Activated CD8-positive, alpha-beta T cell treated with anti-CD3 and anti-CD28 coated beads for 36 hours (primary cell): ENCODE results near the gene SMU1. TPM values are rescaled to one million over a fixed set of nuclear protein-coding genes. Genes with fewer than 3 reads are reported as not detected.

Source experiments
- ATAC-seq: fragments of 200-7000 bp; cut with Tn5 transposase; one replicate; pipeline ENCODE4 v1.10.0; 2021; ENCODE audit warnings: mild to moderate bottlenecking, moderate library complexity
- CTCF ChIA-PET: fragments of 350-600 bp; sonication (Branson Sonifier 250); formaldehyde crosslinking; loops from one replicate; lab custom pipeline; 2021; ENCODE audit warnings: antibody characterized with exemption; lab: Charles Lee
- POLR2A ChIA-PET: fragments of 350-600 bp; sonication (Branson Sonifier 250); formaldehyde crosslinking; loops from one replicate; lab custom pipeline; 2021; ENCODE audit warnings: antibody characterized with exemption; lab: Charles Lee
- DNase-seq: peaks from one replicate; pipeline ENCODE4 v3.0.0-alpha.2; 2020
- H3K27ac Mint-ChIP-seq: one replicate; pipeline ENCODE4 v1.8.0; 2021; ENCODE audit warnings: mild to moderate bottlenecking, mixed read lengths
- H3K27me3 Mint-ChIP-seq: one replicate; pipeline ENCODE4 v1.8.0; 2021; ENCODE audit warnings: mixed read lengths
- H3K36me3 Mint-ChIP-seq: one replicate; pipeline ENCODE4 v1.8.0; 2021; ENCODE audit warnings: low read depth, mixed read lengths
- H3K4me1 Mint-ChIP-seq: one replicate; pipeline ENCODE4 v1.8.0; 2021; ENCODE audit warnings: low read depth, mixed read lengths
- H3K4me3 Mint-ChIP-seq: one replicate; pipeline ENCODE4 v1.8.0; 2021; ENCODE audit warnings: mild to moderate bottlenecking, moderate library complexity, mixed read lengths
- H3K9me3 Mint-ChIP-seq: one replicate; pipeline ENCODE4 v1.8.0; 2021; ENCODE audit warnings: mixed read lengths
- intact Hi-C: fragments of 100-400 bp; cut with micrococcal nuclease; formaldehyde crosslinking; loops from one replicate; pipeline ENCODE4 v1.10.0; 2022
- total RNA-seq, 2 experiments: library from RNA; stranded (reverse); gene quantifications; one replicate each; pipeline ENCODE4 v1.2.3, GENCODE V29; 2021
- TF ChIP-seq, protein P1 (sequence below): fragments of 200-600 bp; IDR thresholded peaks from one replicate; pipeline ENCODE4 v1.8.0; 2022; ENCODE audit warnings: antibody characterized with exemption, mild to moderate bottlenecking

SMU1 gene
- total RNA-seq, 2 experiments from 2014 or later: 23.8 to 23.9 TPM

DNA sequence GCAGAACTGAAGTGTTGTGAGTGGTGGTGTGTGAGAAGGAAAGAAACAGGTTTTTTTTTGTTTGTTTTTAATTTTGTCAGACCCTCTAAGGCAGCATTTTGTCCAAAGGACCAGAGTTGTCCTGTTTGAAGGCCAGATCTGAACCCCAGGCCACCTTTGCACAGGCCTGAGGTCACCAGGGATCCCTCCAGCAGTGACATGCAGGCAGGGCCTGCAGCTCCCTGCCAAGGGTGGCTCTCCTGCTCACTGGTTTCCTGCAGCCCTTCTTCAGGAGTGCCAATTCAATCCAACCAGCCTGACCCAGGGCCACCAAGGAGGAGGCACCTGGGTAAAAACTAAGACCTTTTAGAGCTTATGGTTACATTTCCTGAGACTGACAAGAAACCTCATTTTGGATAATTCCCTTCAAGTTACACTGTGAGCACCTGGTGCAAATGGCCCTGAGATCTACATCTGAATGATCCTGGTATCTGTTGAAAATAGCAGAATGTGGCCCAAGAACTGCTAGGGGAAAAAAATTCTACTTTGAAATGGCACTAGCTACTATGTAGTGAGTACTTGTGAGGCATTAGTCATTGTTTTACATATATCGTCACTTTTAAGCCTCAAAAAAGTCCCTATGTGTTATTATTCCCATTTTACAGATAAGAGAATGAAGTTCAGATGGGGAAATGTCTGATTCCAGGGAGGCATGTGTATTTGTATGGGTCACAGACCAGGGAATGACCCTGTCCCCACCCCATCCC, 33.5 kb upstream of the SMU1 start:
- Mint-ChIP-seq H3K27ac (peak overlapping the region; percentile 14), H3K4me1 (peaks cover 10% of the 10 kb centered on the region), H3K4me3 (no peak overlapping the region), H3K27me3 (no peaks in the 10 kb centered on the region), H3K36me3 (peaks cover 3% of the 10 kb centered on the region), H3K9me3 (no peaks in the 10 kb centered on the region)
- no peak for ATAC-seq
- DNase-seq: no peak
- ChIA-PET POLR2A (interaction anchor here (1.3 to 1.8 kb wide), 2 partner anchors 14 to 33 kb away, joined by 4 to 5 read pairs; no protein-coding TSS in a partner anchor), CTCF (interaction anchor here (1.1 to 1.2 kb wide), 2 partner anchors 61 to 115 kb away, joined by 3 read pairs; no protein-coding TSS in a partner anchor)
- TF ChIP-seq, protein P1, sequence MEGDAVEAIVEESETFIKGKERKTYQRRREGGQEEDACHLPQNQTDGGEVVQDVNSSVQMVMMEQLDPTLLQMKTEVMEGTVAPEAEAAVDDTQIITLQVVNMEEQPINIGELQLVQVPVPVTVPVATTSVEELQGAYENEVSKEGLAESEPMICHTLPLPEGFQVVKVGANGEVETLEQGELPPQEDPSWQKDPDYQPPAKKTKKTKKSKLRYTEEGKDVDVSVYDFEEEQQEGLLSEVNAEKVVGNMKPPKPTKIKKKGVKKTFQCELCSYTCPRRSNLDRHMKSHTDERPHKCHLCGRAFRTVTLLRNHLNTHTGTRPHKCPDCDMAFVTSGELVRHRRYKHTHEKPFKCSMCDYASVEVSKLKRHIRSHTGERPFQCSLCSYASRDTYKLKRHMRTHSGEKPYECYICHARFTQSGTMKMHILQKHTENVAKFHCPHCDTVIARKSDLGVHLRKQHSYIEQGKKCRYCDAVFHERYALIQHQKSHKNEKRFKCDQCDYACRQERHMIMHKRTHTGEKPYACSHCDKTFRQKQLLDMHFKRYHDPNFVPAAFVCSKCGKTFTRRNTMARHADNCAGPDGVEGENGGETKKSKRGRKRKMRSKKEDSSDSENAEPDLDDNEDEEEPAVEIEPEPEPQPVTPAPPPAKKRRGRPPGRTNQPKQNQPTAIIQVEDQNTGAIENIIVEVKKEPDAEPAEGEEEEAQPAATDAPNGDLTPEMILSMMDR: no peak
- intact Hi-C loops: loop anchor here (10.0 kb wide), 1 partner anchor 55 kb away; the partner anchor contains the start of gene B4GALT1

DNA sequence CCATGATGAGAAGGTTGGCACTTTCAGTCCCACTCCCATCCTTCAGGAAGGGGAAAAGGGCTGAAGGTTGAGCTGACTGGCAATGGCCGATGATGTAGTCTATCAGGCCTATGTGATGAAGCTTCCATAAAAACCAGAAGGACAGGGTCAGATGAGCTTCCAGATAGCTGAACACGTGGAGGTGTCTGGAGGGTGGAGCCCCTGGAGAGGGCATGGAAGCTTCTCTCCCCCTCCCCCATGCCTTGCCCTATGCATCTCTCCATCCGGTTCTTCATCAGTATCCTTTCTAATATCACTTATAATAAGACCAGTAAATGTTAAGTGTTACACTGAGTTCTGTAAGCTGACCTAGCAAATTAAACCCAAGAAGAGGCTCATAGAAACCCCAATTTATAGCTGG, 32.6 kb upstream of the SMU1 start:
- peaks cover 10% of the 10 kb centered on the region for H3K4me1 Mint-ChIP-seq
- TF ChIP-seq, protein P1: no peak
- ChIA-PET CTCF (interaction anchor here (1.1 to 1.2 kb wide), 2 partner anchors 62 to 116 kb away, joined by 3 read pairs; no protein-coding TSS in a partner anchor), POLR2A (interaction anchor here (1.3 to 1.8 kb wide), 2 partner anchors 13 to 34 kb away, joined by 4 to 5 read pairs; no protein-coding TSS in a partner anchor)
- no peaks in the 10 kb centered on the region for H3K27me3 Mint-ChIP-seq
- peaks cover 3% of the 10 kb centered on the region for H3K36me3 Mint-ChIP-seq
- no peaks in the 10 kb centered on the region for H3K9me3 Mint-ChIP-seq
- no peak for ATAC-seq
- DNase-seq: no peak
- intact Hi-C loops: no loop called here
- no peak overlapping the region for H3K4me3 Mint-ChIP-seq
- no peak overlapping the region for H3K27ac Mint-ChIP-seq

DNA sequence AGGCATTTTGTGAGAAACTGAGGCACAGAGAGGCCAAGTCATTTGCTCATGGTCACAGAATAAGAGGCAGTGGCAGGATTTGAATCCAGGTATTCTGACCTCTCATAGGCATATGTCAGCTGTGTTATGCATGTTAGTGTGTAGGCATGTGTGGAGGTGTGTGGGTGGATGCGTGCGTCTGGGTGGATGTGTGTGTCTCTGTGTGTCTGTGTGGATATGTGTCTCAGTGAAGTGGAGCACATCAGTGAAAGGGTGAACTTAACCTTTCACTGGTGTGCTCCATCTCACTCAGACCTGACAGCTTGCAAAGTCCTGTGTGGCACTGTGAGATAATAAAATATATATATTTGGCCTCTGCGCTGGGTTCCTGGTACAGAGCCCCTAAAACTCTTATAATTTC, 32.0 kb upstream of the SMU1 start:
- DNase-seq: no peak
- ATAC-seq: no peak
- Mint-ChIP-seq H3K4me1 (peaks cover 10% of the 10 kb centered on the region), H3K36me3 (peaks cover 3% of the 10 kb centered on the region), H3K27me3 (no peaks in the 10 kb centered on the region), H3K9me3 (no peaks in the 10 kb centered on the region), H3K4me3 (no peak overlapping the region), H3K27ac (no peak overlapping the region)
- TF ChIP-seq, protein P1: no peak
- ChIA-PET POLR2A (interaction anchor here (1.3 to 1.8 kb wide), 2 partner anchors 13 to 35 kb away, joined by 4 to 5 read pairs; no protein-coding TSS in a partner anchor), CTCF (interaction anchor here (1.2 kb wide), 1 partner anchor 117 kb away, joined by 3 read pairs; no protein-coding TSS in a partner anchor)
- intact Hi-C loops: no loop called here

DNA sequence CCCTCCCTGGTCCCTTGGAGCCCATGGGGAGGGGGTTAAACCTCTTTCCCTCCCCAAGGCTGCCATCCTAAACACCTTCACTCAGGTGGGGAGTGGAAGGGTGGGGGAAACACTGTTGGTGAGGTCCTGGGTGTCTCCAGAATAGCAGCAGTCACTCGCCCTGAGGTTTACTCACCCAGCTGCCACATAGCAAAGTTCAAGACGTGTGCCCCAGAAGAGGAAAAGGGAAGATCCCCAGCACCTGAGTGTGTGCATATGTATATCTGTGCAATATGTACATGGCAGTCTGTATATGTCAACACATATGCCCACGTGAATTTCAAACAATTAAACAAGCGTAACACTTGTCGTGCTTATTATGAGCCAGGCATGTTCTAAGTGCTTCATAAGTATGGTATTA, 31.3 kb upstream of the SMU1 start:
- Mint-ChIP-seq H3K9me3 (no peaks in the 10 kb centered on the region), H3K36me3 (peaks cover 3% of the 10 kb centered on the region), H3K27me3 (no peaks in the 10 kb centered on the region), H3K4me3 (no peak overlapping the region), H3K4me1 (peaks cover 10% of the 10 kb centered on the region), H3K27ac (no peak overlapping the region)
- intact Hi-C loops: no loop called here
- TF ChIP-seq, protein P1: no peak
- CTCF ChIA-PET: no interaction called here
- ATAC-seq: no peak
- POLR2A ChIA-PET: interaction anchor here (1.8 kb wide), 1 partner anchor 36 kb away, joined by 5 read pairs; no protein-coding TSS in a partner anchor
- no peak for DNase-seq
